CD14-positive monocyte (primary cell): ENCODE data around the gene TBC1D22A. TPM values are rescaled to one million over a fixed set of nuclear protein-coding genes. Genes with fewer than 3 reads are reported as not detected.

Experiments used
- DNase-seq, 3 donors: peaks; one replicate each; pipeline ENCODE4 v3.0.0-alpha.2; 2011 to 2022
- H2AFZ ChIP-seq: 2 replicates; pipeline ENCODE4 v1.6.0; 2012; ENCODE audit warnings: mild to moderate bottlenecking, low read depth, low read length, inconsistent platforms; ENCODE audit not compliant: insufficient read depth, poor library complexity, severe bottlenecking
- H3K27ac ChIP-seq, 2 donors: 1 replicate in 1 of 2; 2 replicates in 1 of 2; pipeline ENCODE4 v1.5.1; 2012 to 2013; ENCODE audit warnings: low read length in 2 of 2, control low read depth in 1 of 2, inconsistent platforms in 1 of 2, low read depth in 1 of 2, mild to moderate bottlenecking in 1 of 2
- H3K27me3 ChIP-seq, 2 donors: one replicate each; pipeline versions ENCODE4 v1.6.0 to v1.6.1; 2011 to 2013; ENCODE audit warnings: low read length in 2 of 2; ENCODE audit not compliant: control insufficient read depth in 2 of 2, insufficient read depth in 2 of 2
- H3K36me3 ChIP-seq, 2 donors: replicated peaks in 1 of 2; 1 replicate in 1 of 2; 2 replicates in 1 of 2; pipeline versions ENCODE4 v1.5.1 to v1.6.1; 2012 to 2013; ENCODE audit warnings: low read length in 2 of 2, control low read depth in 1 of 2, inconsistent platforms in 1 of 2, mild to moderate bottlenecking in 1 of 2; ENCODE audit not compliant: insufficient read depth in 2 of 2, control insufficient read depth in 1 of 2
- H3K4me1 ChIP-seq, 2 donors: 1 replicate in 1 of 2; 2 replicates in 1 of 2; pipeline versions ENCODE4 v1.5.1 to v1.6.1; 2012 to 2013; ENCODE audit warnings: low read length in 2 of 2, control low read depth in 1 of 2, inconsistent platforms in 1 of 2, mild to moderate bottlenecking in 1 of 2, moderate library complexity in 1 of 2; ENCODE audit not compliant: insufficient read depth in 2 of 2, control insufficient read depth in 1 of 2
- H3K4me2 ChIP-seq: replicated peaks from 2 replicates; pipeline ENCODE3; 2012; ENCODE audit warnings: low read length, moderate library complexity, mild to moderate bottlenecking; ENCODE audit not compliant: poor library complexity, severe bottlenecking; ENCODE audit errors: extremely low read depth
- H3K4me3 ChIP-seq, 3 experiments: fragments of 200-600 bp in 1 of 3; sonication (generic) in 1 of 3; replicated peaks in 1 of 3; 1 replicate in 2 of 3; 2 replicates in 1 of 3; pipeline ENCODE4 v1.5.1; 2011 to 2013; ENCODE audit warnings: low read length in 3 of 3, mild to moderate bottlenecking in 3 of 3, control low read depth in 2 of 3, low read depth in 2 of 3, inconsistent platforms in 1 of 3, moderate library complexity in 1 of 3
- H3K79me2 ChIP-seq: 2 replicates; pipeline ENCODE4 v1.6.0; 2012; ENCODE audit warnings: mild to moderate bottlenecking, control low read depth, inconsistent platforms, low read length, moderate library complexity; ENCODE audit not compliant: insufficient read depth
- H3K9ac ChIP-seq: 2 replicates; pipeline ENCODE4 v1.6.0; 2017; ENCODE audit warnings: low read length, mild to moderate bottlenecking; ENCODE audit not compliant: insufficient read depth, poor library complexity, severe bottlenecking
- H3K9me3 ChIP-seq, 2 donors: replicated peaks in 1 of 2; 1 replicate in 1 of 2; 2 replicates in 1 of 2; pipeline versions ENCODE4 v1.5.1 to v1.6.1; 2012 to 2013; ENCODE audit warnings: low read length in 2 of 2, control low read depth in 1 of 2; ENCODE audit not compliant: control insufficient read depth in 1 of 2, insufficient read depth in 1 of 2
- H4K20me1 ChIP-seq: 2 replicates; pipeline ENCODE4 v1.6.0; 2012; ENCODE audit warnings: mild to moderate bottlenecking, low read length, control low read depth, moderate library complexity; ENCODE audit not compliant: insufficient read depth
- H3K27ac Mint-ChIP-seq, 7 donors: one replicate each; pipeline ENCODE4 v1.8.0; 2020; ENCODE audit warnings: mild to moderate bottlenecking in 7 of 7, mixed read lengths in 7 of 7, moderate library complexity in 6 of 7, inconsistent platforms in 2 of 7
- H3K27me3 Mint-ChIP-seq, 3 donors: one replicate each; pipeline ENCODE4 v1.8.0; 2021 to 2022; ENCODE audit warnings: low read depth in 3 of 3, mild to moderate bottlenecking in 3 of 3, mixed read lengths in 3 of 3, moderate library complexity in 3 of 3, inconsistent platforms in 1 of 3
- H3K36me3 Mint-ChIP-seq, 2 donors: one replicate each; pipeline ENCODE4 v1.8.0; 2020; ENCODE audit warnings: mixed read lengths in 2 of 2, inconsistent platforms in 1 of 2, mild to moderate bottlenecking in 1 of 2
- H3K4me1 Mint-ChIP-seq: one replicate; pipeline ENCODE4 v1.8.0; 2020; ENCODE audit warnings: mild to moderate bottlenecking, mixed read lengths
- H3K4me3 Mint-ChIP-seq, 2 donors: one replicate each; pipeline ENCODE4 v1.8.0; 2020; ENCODE audit warnings: mild to moderate bottlenecking in 2 of 2, mixed read lengths in 2 of 2, moderate library complexity in 1 of 2
- H3K9me3 Mint-ChIP-seq, 7 donors: one replicate each; pipeline ENCODE4 v1.8.0; 2020 to 2022; ENCODE audit warnings: mixed read lengths in 7 of 7, mild to moderate bottlenecking in 6 of 7, moderate library complexity in 6 of 7, inconsistent platforms in 2 of 7
- CTCF ChIP-seq: fragments of 200-600 bp; IDR thresholded peaks from one replicate; pipeline ENCODE4 v1.8.0; 2022; ENCODE audit warnings: antibody characterized with exemption, mild to moderate bottlenecking
- WGBS: methylation state at CpG from one replicate; pipeline ENCODE4 v1.1.5; 2013; ENCODE audit warnings: missing lambda C conversion rate; ENCODE audit not compliant: insufficient coverage; 5-methylcytosine and 5-hydroxymethylcytosine counted together
- intact Hi-C, 2 donors: fragments of 100-400 bp; cut with micrococcal nuclease; formaldehyde crosslinking; loops; one replicate each; pipeline versions ENCODE4 v1.15.0 to v1.15.1; 2023
- polyA plus RNA-seq, 3 donors: library from polyadenylated mRNA; depleted of rRNA in 1 of 3; unstranded in 2 of 3; stranded (reverse) in 1 of 3; fragments of 300-500 nt in 2 of 3; fragments of >200 nt in 1 of 3; fragmentation: Illumina TruSeq in 2 of 3; gene quantifications; 1 replicate in 2 of 3; 2 replicates in 1 of 3; pipeline ENCODE4 v1.2.3, GENCODE V29; 2012 to 2021

TBC1D22A gene
- polyA plus RNA-seq, 3 donors: 25.9 to 36.2 (median 29.5) TPM

GRCh38 chr22:46857885-46858143, 95.4 kb downstream of the TBC1D22A start:
- H3K79me2 ChIP-seq: peaks cover 45% of the 10 kb centered on the region
- peaks cover 65% of the 10 kb centered on the region for H4K20me1 ChIP-seq
- 100% methylated on average over 4 of the region's 6 CpGs for WGBS
- intact Hi-C loops: no loop called here
- no peak overlapping the region for H3K4me3 Mint-ChIP-seq
- no peak overlapping the region for H3K27ac Mint-ChIP-seq
- H3K9me3 Mint-ChIP-seq: peaks cover 5 to 17% (median 10%) of the 10 kb centered on the region in 7 donors
- H3K4me1 Mint-ChIP-seq: peaks cover 39% of the 10 kb centered on the region
- no peak for TF ChIP-seq CTCF
- H3K4me2 ChIP-seq: no peak overlapping the region
- DNase-seq: no peak
- no peak overlapping the region for H3K4me3 ChIP-seq
- H3K27ac ChIP-seq: no peak overlapping the region
- H3K4me1 ChIP-seq: peaks cover 25 to 39% of the 10 kb centered on the region in 2 donors
- H3K9ac ChIP-seq: no peak overlapping the region
- peaks cover 0 to 4% (median 3%) of the 10 kb centered on the region in 3 donors for H3K27me3 Mint-ChIP-seq
- H3K9me3 ChIP-seq: peaks cover 9 to 15% of the 10 kb centered on the region in 2 donors
- peaks cover 0 to 28% of the 10 kb centered on the region in 2 donors for H3K36me3 ChIP-seq
- H3K27me3 ChIP-seq: no peaks in the 10 kb centered on the region
- no peak overlapping the region for H2AFZ ChIP-seq
- peaks cover 16 to 24% of the 10 kb centered on the region in 2 donors for H3K36me3 Mint-ChIP-seq

- H3K4me1 Mint-ChIP-seq: peaks cover 42% of the 10 kb centered on the region
- H4K20me1 ChIP-seq: peaks cover 67% of the 10 kb centered on the region
- H3K9me3 Mint-ChIP-seq: peaks cover 5 to 16% (median 10%) of the 10 kb centered on the region in 7 donors
- 98% methylated on average over 12 of the region's 23 CpGs for WGBS
- no peaks in the 10 kb centered on the region for H3K27me3 ChIP-seq
- DNase-seq: no peak
- intact Hi-C loops: no loop called here
- no peak overlapping the region for H2AFZ ChIP-seq
- no peak overlapping the region for H3K4me3 Mint-ChIP-seq
- H3K9me3 ChIP-seq: peaks cover 9 to 15% of the 10 kb centered on the region in 2 donors
- no peak overlapping the region for H3K27ac ChIP-seq
- peaks cover 46% of the 10 kb centered on the region for H3K79me2 ChIP-seq
- H3K36me3 ChIP-seq: peaks cover 0 to 23% of the 10 kb centered on the region in 2 donors
- H3K4me2 ChIP-seq: no peak overlapping the region
- no peak overlapping the region for H3K27ac Mint-ChIP-seq
- H3K36me3 Mint-ChIP-seq: peaks cover 19 to 21% of the 10 kb centered on the region in 2 donors
- no peak for TF ChIP-seq CTCF
- H3K4me3 ChIP-seq: no peak overlapping the region
- peaks cover 0 to 4% (median 3%) of the 10 kb centered on the region in 3 donors for H3K27me3 Mint-ChIP-seq
- H3K9ac ChIP-seq: no peak overlapping the region
- peaks cover 22 to 39% of the 10 kb centered on the region in 2 donors for H3K4me1 ChIP-seq
Observed at GRCh38 chr22:46858181-46858771, 95.8 kb downstream of the TBC1D22A start.
